Measurements from ENCODE around the gene SMG5.
A peak's percentile ranks its signal among the peaks of the same experiment; 100 is the strongest.
"Not testable (repeated sequence)": the region's sequence is repeated elsewhere in the genome, so short reads cannot be mapped to it uniquely, and the experiment has no call there.

The SMG5 gene, protein sequence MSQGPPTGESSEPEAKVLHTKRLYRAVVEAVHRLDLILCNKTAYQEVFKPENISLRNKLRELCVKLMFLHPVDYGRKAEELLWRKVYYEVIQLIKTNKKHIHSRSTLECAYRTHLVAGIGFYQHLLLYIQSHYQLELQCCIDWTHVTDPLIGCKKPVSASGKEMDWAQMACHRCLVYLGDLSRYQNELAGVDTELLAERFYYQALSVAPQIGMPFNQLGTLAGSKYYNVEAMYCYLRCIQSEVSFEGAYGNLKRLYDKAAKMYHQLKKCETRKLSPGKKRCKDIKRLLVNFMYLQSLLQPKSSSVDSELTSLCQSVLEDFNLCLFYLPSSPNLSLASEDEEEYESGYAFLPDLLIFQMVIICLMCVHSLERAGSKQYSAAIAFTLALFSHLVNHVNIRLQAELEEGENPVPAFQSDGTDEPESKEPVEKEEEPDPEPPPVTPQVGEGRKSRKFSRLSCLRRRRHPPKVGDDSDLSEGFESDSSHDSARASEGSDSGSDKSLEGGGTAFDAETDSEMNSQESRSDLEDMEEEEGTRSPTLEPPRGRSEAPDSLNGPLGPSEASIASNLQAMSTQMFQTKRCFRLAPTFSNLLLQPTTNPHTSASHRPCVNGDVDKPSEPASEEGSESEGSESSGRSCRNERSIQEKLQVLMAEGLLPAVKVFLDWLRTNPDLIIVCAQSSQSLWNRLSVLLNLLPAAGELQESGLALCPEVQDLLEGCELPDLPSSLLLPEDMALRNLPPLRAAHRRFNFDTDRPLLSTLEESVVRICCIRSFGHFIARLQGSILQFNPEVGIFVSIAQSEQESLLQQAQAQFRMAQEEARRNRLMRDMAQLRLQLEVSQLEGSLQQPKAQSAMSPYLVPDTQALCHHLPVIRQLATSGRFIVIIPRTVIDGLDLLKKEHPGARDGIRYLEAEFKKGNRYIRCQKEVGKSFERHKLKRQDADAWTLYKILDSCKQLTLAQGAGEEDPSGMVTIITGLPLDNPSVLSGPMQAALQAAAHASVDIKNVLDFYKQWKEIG

DNA sequence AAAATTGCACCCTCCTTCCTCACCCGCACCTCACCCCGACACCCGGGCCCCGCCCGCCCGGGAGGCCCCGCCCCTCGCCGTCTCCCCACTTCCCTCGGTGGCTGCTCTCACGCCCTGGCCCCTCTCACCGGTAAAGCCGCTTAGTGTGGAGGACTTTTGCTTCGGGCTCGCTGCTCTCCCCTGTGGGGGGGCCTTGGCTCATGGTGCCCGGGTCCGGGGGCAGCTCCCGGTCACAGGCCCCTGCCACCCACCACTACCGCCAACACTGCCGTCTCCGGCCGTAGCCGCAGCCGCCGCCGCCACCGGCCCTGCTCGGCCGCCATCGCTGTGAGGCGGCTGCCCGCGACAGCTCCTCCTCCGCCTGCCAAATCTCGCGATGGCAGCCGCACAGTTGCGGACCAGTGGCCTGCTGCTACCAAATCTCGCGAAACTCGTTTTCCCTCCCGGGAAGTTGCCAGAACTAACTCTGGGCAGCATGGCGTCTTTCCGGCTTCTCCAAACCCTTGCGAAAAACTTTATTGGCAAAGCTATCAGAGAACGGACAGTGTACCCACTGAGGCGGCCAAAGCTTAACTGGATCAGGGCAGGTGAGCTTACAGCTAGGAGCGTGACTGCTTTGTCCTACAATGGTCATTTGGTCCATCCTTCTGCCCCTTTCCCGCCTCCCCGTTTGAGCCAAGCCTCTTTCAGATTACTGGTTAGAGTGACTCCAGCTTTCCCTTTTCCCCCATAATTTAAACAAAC is at the start of gene SMG5:
SMG5 (minus strand) TSS at position 347 of the 744 bp plus-strand sequence; CDS start at position 202, 145 bp downstream.
- DNase-seq, result peak; percentile 95

DNA sequence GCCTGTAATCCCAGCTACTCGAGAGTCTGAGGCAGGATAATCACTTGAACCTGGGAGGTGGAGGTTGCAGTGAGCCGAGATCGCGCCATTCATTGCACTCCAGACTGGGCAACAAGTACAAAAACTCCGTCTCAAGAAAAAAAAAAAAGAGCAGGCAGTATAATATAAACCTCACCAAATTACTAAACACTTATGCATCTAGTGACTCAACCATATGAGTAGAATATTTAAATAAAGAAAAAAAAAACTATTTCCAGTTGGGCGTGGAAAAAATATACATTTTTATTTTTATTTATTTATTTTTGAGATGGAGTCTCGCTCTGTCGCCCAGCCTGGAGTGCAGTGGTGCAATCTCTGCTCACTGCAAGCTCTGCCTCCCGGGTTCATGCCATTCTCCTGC is 40.6 kb upstream of the SMG5 start:
- DNase-seq, result not testable (repeated sequence)

DNA sequence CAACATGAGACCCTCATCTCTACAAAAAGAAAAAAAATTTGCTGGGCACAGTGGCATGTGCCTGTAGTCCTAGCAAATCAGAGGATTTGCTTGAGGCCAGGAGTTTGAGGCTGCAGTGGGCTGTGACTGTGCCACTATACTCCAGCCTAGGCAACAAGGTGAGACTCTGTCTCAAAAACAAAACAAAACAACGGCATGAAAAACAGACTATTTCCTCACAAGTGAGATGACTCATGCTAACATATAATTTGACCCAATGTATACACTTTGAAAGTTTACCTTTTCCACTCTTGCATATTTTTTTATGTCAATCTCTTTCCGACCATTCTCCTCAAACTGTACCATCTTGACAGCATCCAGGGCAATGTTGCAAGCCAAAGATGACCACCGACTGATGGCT is 37.9 kb upstream of the SMG5 start:
- no peak for DNase-seq

DNA sequence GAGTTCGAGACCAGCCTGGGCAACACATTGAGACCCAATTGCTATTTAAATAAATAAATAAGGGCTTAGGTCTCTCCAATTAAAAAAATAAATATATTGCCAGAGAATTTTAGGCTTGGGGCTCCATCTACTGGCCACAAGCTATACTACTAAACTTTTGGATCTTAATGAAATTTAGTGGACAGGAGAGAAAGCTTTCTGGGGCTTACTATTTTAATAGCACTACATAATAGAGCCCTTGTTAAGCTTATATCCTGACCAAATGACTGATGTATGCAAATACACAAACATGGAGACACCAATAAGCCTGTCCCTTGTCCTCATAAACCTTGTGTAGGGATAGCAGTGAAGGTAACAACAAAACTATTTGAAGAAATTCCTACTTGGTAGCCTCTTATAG is 37.0 kb upstream of the SMG5 start:
- DNase-seq, result no peak

DNA sequence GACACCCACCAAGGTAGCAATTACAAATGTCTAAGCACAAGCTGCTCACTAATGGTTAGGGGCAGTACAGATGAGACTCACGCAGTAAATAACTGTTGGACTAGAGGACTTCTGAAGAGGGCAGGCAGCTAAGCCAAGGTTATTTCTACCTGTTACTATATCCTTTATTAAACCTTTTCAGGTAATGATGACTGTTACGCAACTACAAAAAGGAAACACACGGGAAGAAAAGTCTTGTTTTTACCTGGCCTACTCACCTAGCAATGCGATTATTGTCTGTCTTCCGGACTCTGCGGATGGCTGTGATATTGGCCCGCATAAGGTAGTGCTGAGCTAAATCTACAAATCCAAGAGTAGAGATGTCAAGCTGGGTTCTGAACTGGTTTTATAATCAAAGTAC is 34.3 kb upstream of the SMG5 start:
- no peak for DNase-seq

DNA sequence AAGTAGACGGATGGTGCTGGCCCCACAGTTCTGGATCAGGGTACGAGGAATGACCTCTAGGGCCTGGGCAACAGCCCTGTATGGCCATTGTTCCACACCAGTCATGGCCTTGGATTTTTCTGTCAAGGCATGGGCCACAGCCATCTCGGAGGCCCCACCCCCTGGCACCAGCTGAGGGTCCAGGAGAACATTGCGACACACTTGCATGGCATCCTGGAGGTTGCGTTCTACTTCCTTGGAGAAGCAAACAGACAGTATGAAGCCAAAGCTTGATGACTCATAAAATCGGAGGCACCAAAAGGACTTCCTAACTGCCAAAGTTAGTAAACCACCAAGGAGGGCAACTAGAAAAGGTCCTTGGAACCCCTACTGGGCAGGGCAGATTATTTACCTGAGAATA is 28.3 kb upstream of the SMG5 start:
- DNase-seq, result no peak

DNA sequence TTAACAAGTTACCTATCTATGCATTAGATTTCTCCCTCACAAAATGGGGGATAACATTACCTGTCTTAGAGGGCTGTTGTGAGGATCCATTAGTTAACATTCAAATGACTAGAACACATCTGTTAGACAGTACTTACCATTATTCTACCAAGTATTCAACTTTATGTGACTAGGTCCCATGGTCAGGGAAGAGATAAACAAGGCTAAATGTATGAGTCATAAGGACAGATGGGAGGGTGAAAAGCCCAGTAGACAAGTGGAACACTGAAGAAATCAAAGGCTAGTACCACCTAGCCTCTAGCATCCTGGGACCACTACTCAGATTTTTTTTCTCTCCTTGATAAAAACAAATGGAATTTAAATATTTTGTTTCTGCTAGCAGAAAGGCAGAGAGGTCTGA is 25.5 kb upstream of the SMG5 start:
- no peak for DNase-seq

DNA sequence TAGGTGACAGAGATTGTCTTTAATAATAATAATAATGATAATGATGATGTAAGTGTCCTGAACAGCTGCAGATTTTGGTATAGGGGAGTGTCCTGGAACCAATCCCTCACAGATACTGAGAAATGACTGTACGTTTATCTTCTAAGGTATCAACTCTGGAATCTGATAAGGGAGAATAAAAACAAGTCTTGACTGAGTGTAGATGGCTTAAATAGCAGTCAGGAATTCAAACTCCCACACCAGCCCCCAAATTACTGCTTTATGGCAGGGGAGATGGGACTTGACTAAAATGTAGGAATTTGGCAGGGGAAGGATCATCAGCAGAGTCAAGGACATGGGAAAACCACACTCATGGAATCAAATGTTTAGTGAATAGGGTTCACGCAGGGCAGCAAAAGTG is 22.6 kb upstream of the SMG5 start:
- no peak for DNase-seq

DNA sequence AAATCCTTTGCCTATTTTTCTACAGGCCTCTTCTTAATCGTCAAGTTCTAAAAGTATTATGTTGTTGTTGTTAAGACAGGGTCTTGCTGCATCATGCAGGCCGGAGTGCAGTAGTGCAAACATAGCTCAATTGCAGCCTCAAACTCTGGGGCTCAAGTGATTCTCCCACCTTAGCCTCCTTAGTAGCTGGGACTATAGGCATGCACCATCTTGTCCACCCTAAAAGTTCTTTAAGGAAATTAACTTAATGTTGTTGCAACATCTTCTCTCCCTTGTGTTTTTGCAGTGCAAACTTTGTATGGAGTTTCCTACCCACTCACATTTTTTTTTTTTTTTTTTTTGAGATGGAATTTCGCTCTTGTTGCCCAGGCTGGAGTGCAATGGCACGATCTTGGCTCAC is 20.6 kb upstream of the SMG5 start:
- DNase-seq, result no peak

DNA sequence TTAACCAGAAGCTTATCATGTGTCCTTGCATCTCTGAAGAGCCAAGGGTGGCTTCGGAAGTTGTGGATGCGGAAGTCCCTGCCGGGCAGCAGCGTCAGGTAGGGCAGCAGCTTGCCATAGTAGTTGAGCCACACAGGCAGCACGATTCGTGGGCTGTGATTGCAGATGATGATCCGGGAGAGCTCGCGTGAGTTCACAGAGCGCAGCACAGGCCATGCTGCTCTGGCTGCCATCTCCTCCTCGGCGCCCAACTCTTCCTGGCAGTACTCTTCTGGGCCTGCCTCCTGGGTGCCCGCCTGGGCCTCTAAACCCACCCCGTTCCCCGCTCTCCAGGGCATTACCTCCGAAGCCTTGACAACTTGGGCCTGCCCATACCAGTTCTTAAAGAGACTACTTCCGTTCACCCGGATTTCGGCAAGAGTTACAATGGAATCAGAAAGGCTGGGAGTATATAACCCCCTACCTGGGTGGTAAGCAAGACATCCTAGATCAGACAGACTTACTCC is 16.3 kb upstream of the SMG5 start, which contains the start of gene VHLL:
VHLL (minus strand) TSS at position 456 of the 506 bp plus-strand sequence; CDS start at position 338, 118 bp downstream.
- DNase-seq, result no peak

DNA sequence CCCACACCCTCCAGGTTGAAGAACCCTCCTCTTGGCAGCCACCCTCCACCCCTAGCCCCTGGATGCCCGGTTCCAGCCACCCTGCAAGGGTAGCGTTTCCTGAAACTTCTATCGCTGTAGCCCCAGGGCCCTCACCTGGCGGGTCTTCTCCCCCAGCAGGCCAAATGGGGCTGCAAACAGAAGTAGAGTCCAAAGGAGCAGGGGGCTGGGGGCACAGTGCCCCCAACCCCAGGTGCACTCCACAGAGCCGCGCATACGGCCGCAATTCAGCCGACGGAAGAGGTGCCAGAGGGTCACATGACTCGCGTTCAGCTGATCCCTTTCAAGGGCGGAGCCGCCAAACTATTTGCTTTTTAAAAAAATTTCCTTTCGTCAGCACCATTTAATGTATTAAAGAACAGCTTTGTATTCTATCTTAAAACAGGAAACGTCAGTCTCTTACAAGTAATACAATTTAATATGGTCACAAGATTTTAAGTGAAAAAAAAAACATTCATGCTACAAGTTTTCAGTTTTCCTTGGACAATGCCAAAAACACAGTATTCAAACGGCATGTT is 12.8 kb upstream of the SMG5 start, which contains the start of gene GLMP:
GLMP (minus strand) TSS at position 289 of the 557 bp plus-strand sequence; CDS start at position 255, 34 bp downstream.
- no peak for DNase-seq

DNA sequence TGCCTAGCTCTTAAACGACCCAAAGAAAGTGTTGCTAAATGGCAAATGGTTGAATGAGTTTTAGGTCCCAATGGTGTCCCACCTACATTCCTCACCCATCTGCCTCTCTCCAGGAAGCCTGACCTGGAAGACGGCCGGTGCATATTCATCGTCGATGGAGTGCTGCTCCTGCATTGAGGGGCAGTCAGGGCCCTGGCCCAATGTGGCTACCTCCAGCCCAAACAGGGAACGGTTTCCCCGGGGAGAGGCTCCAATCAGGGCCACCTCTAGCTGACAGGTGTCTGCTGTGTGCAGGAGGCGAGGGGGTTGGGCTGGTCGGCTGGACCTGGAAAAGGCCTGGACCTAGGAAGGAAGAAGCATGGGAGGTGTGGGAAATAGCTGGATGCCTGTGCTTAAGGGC is 11.3 kb upstream of the SMG5 start:
- DNase-seq, result no peak

DNA sequence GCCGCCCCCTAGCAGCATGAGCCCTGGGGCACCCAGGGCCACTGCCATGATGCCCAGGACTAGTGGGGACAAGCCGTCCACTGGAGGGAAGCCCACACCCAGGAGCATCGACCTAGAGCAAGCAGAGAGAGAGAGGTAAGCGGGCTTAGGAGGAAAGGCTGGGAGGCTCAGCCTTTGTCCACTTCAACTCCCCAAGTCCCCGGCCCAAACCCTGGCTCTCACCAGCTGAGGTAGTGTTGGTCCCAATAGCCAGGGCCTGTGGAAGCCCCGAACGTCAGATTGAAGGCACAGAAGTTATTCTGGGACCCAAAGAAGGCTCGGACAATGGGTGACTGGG is 10.4 kb upstream of the SMG5 start:
- no peak for DNase-seq

DNA sequence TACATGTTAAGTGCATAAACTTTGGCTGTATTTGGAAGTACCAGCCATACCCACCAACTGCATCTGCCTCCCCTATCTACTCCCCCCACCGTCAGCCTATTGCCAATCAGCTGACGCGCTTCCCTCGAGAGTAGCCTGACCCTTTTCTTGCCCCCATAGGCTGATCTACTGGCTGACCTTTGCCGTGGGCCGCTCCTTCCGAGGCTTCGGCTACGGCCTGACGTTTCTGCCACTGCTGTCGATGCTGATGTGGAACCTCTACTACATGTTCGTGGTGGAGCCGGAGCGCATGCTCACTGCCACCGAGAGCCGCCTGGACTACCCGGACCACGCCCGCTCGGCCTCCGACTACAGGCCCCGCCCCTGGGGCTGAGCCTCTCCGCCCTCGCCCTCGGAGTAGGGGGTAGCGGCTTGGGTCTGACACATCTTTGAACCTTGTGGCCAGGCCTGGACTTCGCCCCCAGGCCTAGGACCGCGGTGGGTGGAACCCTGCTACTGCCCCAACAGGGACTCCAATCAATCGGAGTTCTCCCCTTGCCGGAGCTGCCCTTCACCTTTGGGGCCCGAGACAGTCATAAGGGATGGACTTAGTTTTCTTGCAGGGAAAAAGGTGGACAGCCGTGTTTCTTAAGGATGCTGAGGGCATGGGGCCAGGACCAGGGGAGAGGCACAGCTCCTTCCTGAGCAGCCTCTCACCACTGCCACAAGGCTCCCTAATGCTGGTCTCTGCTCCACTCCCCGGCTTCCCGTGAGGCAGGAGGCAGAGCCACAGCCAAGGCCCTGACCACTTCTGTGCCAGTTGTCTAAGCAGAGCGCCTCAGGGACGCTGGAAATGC is 8.8 kb upstream of the SMG5 start:
- DNase-seq, result no peak

DNA sequence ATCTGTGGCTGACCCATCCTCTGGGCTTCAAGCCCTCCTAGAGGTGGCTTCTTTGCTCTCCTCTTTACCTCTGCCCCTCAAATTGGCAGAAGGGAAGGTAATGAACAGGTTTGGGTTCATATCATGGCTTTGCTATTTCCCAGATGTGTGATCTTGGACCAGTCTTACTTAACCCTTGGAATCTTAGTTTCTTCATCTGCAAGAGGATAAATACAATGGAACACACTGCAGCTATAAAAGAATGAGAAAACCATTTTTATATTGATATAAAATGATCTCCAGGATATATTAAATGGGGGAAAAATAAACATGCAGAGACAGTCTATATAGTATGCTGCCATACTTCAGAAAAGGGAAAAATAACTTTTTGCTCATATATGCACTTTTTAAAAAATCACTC is 7.2 kb upstream of the SMG5 start:
- DNase-seq, result no peak

DNA sequence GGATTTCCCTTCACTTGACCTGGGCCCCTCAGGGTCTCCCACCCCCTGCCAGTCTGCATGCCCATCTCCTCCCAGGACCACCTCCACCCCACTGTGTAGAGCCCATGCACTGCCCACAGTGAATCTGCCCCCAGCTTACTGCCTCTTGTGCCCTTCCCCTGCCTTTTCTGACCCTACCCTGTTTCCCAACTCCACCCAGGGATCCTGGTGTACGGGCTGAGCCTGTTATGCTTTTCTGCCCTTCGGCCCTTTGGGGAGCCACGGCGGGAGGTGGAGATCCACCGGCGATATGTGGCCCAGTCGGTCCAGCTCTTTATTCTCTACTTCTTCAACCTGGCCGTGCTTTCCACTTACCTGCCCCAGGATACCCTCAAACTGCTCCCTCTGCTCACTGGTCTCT is 3.4 kb upstream of the SMG5 start:
- no peak for DNase-seq

DNA sequence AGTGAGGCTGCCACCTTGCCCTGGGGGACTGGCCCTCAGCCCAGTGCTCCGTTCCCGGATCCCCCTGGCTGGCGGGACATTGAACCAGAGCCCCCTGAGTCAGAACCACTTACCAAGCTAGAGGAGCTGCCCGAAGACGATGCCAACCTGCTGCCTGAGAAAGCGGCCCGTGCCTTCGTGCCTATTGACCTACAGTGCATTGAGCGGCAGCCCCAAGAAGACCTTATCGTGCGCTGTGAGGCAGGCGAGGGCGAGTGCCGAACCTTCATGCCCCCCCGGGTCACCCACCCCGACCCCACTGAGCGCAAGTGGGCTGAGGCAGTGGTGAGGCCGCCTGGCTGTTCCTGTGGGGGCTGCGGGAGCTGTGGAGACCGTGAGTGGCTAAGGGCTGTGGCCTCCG is 2.8 kb upstream of the SMG5 start:
- no peak for DNase-seq

DNA sequence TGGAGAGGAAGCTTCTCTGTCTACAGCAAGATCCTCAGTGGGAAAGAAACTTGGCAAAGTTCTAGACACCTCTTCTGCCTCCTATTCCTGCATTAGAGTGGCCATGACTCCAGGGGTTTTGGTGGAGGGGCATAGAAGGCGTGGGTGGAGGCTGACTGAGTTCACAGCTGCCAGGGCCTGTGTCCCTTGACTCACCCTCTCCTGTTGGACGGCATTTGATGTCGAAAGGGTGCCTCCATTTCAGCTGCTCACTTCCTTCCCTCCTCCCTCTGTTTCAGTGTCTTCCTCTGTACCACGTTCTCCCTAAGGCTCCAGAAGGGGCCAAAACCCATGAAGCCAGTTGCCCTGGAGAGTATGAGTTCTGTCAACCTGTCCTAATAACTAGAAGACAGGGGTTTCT is 2.1 kb upstream of the SMG5 start:
- DNase-seq, result no peak

DNA sequence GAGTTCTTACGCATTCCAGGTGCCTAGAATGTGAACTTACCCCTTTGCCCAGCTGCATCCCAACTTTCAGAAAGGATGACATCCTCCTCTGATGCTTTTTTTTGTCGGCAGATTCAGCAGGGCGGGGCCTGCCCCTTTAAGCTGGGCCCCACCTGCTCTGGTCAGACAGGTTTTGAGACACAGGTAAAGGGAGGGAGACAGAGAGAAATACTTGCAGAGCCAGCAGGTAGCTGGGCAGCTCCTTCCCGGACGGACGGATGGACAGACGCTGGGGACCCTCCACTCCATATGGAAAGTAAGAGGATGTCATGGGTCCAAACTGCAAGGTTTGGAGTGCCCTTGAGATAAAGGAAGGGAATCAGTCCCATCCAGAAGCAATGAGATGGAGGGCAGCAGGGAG is 1.5 kb upstream of the SMG5 start, which contains the start of gene TMEM79:
TMEM79 (plus strand) TSS at position 214 of the 400 bp plus-strand sequence. CDS start 902 bp downstream, outside the sequence.
- DNase-seq, result no peak

DNA sequence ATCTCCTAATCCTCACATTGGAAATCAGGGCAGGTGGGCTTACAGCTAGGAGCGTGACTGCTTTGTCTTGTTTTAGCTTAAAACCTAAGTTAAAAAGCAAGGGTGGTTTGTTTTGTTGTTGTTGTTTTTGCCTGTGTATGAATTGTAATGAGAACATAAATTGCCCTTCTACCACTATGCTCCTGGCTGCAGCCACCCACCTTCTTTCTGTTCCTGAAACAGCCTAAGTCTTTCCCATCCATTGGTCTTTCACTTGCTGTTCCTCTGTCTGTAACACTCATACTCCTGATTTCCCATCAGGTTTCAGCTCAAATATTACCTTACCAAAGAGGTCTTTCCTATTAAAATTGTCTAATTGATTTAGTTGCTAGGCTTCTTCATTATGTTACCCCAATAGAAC is 896 bp upstream of the SMG5 start:
- DNase-seq, result no peak
